NB4 (cell line): Measurements from ENCODE around the gene RELB.

Source experiments
- CTCF ChIP-seq: IDR thresholded peaks from one replicate; pipeline ENCODE4 v1.5.1; 2012; ENCODE audit warnings: low read depth, low read length
- MAX ChIP-seq: IDR thresholded peaks from 2 replicates; pipeline ENCODE4 v1.6.1; 2011; ENCODE audit warnings: low read depth, low read length
- MYC ChIP-seq: IDR thresholded peaks from 2 replicates; pipeline ENCODE4 v1.6.1; 2011; ENCODE audit warnings: low read depth, low read length
- POLR2A ChIP-seq: IDR thresholded peaks from 2 replicates; pipeline ENCODE4 v1.6.1; 2011; ENCODE audit warnings: mild to moderate bottlenecking; ENCODE audit not compliant: insufficient read length; ENCODE audit errors: extremely low read depth

- TF ChIP-seq CTCF: no peak
- TF ChIP-seq POLR2A: no peak
- no peak for TF ChIP-seq MYC
- TF ChIP-seq MAX: no peak
These were observed 56.2 kb downstream of the RELB start for GRCh38 chr19:45057444-45057843.
